Measurements from ENCODE around the gene THADA.

The THADA gene

DNA sequence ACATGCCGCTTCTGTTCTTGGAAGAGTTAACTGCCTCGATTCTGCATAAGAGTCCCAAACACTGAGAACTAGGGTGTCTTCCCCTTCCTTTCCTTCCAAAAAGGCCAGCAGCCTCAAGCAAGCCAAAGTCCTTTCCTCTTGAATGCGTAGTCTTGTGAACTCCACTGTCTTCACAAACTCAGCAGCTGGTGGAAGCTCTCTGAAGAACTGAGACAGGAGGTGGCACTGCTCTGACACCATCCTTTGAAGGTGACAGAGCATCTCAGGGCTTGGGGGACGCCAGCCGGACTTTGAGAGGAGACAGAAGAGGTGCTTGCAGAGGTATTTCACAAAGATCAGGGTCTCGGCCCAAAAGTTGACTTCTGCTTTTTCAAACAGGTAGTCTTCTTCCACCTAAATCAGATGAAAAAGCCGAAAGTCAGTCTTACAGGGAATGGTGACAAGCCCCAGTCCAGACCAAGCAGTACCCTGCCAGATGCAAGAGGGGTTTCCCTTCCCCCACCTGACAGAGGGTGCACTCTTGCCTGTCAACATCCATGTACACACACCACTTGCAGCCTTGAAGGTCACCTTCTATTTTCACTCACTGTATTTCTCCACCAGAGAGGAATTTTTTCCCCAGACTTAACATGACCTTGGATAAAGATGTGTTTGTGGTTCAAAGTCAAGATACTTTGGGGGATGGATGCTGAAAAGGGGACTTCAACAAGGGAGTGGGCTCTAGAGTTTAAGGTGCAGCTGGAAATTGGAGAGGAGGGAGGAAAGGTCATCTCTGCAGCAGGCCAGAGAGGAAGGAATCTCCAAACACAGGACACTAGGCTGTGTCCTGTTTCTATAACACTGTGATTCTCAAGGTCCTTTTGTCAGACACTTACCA is 364.6 kb downstream of the THADA start:
- DNase-seq = no peak

- no peak for DNase-seq
Measured at GRCh38 chr2:43230351-43230885, 365.4 kb downstream of the THADA start.

- DNase-seq = no peak
Measured at GRCh38 chr2:43228756-43229659, 366.8 kb downstream of the THADA start.

DNA sequence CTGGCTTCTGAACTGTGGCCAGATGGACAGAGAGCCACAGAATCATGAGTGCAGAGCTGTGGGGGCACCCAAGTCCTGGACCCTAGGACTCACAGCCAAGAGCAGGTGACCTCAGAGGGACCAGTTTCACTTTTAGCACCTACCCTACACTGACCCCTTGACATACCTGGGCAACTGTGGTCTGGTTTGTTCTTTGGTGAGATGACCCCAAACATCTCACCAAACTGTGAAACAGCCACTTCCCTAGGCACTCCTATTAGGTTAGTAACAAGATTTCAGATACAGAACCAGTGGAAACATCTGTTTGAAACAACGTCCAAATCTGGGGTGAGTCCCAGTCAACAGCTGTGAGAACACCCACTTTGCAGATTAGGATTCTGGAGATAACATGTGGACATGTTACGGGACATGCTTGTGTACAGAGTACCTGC is 367.5 kb downstream of the THADA start:
- no peak for DNase-seq

GRCh38 chr2:43227830-43228281 is 368.0 kb downstream of the THADA start:
- DNase-seq = no peak

DNA sequence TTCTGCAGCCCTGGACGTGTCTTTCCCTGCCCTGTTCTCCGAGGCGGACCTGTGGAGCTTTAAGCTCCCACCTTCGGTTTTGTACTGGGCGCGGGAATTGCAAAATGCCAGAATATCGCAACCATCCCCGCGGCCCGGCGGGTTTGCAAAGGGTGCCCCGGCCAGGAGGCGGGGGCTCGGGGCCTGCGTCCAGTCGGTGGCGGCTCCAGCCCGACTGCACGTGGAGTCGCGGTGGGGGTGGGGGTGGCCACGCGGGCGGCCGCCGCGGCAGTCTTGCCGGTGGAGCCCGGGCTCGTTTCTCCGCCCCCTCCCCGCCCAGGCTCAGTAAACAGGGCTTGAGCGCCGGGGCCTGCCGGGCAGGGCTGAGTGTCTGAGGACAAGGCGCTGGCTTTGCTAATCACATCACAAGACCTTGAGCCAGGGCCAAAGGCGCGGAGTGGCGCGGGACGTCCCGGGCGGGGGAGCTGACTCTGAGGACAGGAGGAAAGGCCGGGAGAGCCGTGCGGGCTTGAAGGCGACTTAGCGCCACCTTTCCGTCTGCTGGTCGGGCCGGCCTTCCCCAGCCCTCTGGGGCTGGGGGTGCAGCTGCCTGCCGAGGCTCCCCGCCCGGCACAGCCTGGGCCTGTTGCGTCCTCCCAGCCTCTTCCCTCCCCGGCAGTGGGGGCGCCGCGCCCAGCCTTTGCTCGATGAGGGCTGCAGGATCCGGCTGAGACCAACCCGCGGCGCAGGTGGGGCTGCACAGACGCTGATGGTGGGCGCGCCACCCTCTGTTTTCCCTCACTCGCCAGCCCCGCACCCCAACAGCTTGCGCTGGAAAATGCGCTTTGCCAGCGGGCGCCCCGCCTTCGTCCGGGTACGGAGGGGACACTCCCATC is 368.6 kb downstream of the THADA start:
- DNase-seq = peak; percentile 57

DNA sequence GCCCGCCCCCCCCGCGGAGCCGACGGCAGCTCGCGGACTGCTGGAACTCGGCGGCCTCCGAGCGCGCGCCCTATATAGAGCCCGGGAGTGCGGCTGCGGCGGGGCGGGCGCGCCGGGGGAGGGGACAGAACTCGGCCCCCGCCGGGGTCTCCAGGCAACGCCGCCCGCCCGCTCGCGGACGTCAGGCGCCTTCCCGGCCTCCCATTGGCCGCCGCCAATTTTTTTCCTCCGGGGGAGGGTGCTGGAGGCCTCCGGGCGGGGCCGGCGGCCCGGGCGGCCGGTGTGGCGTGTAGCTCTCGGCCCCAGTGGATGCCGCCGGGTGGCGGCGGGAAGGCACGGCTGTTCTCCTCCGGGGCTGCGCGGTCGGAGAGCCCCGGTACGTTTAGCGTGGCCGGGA is 369.3 kb downstream of the THADA start, which contains the start of gene ZFP36L2:
Gene ZFP36L2 (minus strand): TSS at position 49 of the 397 bp plus-strand sequence. CDS start 291 bp downstream, outside the sequence.
- DNase-seq = peak; percentile 95

DNA sequence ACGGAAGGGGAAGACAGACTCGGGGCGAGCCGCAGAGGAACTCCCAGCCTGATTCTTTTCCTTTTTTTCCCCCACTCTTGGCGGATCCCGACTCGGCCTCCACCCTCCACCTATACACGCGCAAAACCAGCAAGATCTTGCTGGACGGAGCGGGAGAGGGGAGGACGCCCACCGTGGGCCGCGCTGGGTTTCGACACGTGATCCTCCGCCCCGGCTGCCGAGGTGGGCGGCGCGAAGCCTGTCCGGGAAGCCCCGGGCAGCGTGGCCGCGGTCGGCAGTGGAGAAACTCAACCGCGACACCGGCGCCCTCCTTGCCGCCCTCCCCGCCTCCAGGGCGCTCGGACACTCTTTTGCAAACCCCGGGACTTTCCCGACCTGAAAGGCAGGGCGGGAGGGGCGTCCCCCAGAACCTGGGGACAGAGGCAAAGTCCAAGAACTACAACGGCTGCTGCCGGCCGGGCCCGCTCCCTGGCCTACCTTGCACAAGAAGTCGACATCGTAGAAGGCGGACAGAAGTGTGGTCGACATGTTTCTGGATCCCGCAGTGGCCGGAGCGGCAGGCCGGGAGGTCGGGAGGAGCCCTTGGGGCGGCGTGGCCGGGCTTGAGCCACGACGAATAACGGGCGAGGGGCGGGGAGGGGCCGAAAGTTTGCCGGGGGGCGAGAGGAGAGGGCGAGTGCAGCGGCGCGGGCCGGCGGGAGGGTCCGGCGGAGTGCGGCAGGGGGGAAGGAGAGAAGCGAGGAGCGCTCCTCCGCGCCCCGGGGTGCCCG is 369.9 kb downstream of the THADA start:
- DNase-seq = peak; percentile 34

- no peak for DNase-seq
Measured at GRCh38 chr2:43225093-43225787, 370.6 kb downstream of the THADA start.

DNA sequence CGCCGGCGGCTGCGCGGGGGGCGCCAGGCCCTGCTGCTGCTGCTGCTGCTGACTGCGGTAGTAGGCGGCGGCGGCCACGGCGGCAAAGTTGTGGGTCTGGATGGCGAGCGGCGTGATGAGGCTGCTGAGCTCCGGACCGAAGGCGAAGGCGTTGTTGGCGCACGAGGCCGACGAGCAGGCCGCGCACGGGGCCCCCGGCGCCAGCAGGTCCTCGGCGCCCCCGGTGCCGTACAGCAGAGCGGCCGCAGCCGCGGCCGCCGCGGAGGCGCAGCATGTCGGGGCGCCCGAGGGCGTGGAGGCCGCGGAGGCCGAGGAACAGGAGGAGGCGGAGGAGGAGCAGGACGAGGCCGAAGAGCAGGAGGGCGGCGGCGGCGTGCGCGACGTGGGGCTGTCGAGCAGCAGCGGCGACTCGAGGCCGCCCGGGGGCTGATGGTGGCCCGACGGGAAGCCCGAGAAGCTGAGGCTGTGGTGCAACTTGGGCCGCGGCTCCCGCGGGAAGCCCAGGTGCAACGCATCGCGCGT is 371.2 kb downstream of the THADA start:
- DNase-seq = no peak

GRCh38 chr2:43224131-43224570 is 371.7 kb downstream of the THADA start:
- no peak for DNase-seq

- DNase-seq = no peak
Measured at GRCh38 chr2:43223521-43224001, 372.3 kb downstream of the THADA start.

GRCh38 chr2:43222475-43223309 is 373.1 kb downstream of the THADA start:
- DNase-seq = no peak

DNA sequence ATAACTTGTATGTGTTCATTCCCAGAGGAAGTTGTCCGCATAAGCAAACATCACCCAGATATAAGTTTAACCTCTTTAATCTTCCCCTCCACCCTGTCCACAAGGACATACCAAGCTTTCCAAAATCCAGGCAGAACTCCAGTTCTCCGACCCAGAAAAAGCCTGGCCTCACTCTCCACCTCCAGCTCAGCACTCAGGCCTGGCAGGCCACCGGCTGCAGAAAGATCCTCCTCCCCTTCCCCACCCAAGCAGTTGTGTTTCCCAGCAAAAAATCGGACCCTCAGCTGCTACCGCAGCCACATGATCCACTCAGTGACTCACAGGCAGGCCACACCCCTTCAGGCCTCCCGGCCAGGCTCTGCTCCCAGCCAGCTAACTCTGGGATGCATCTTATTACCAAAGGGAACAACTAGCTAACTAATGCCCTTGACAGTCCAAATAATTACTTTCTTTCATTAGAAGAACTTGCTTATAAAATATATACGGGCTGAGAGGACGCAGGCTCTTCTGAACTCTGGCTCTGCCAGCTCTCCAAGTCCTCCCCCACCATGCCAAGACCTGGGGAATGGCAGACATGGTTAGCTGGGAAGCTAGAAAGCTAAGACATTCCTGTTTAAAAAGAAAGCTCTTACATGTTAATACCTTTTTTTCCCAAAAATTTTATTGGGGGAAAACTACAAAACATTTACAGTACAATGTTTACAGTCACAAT is 373.9 kb downstream of the THADA start:
- DNase-seq = no peak

- DNase-seq = no peak
Measured at GRCh38 chr2:43221124-43221762, 374.6 kb downstream of the THADA start.

DNA sequence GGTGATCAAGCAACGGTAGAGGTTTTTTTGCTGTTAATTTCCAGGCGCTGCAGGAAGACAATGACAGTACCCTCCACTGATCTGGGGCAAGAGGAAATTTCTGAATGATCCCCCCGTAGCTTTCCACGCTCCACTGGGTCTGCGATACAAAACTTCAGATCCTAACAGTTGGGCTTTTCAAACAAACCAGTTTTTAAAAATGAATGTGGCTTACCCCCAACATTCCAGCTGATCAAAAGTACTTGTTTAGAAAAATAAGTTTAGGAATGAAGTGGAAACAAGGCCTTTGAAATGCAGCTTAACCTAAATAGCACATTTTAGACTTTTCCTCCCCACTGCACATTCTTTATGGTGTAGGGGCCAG is 375.1 kb downstream of the THADA start:
- no peak for DNase-seq

GRCh38 chr2:43220229-43220751 is 375.5 kb downstream of the THADA start:
- DNase-seq = no peak

Data from NCI-H774 (cell line).